Endothelial cell (in vitro differentiated cells): ENCODE data around the gene PTPRD. TPM values are rescaled to one million over a fixed set of nuclear protein-coding genes. Genes with fewer than 3 reads are reported as not detected.

Experiments
- DNase-seq: peaks from one replicate; pipeline ENCODE4 v3.0.0; 2021; ENCODE audit warnings: low spot score
- H3K27ac Mint-ChIP-seq: one replicate; pipeline ENCODE4 v1.8.0; 2021; ENCODE audit warnings: mixed read lengths, inconsistent platforms; ENCODE audit not compliant: unreplicated experiment
- H3K27me3 Mint-ChIP-seq: one replicate; pipeline ENCODE4 v1.8.0; 2021; ENCODE audit warnings: mild to moderate bottlenecking, moderate library complexity, mixed read lengths, inconsistent platforms; ENCODE audit not compliant: unreplicated experiment
- H3K36me3 Mint-ChIP-seq: one replicate; pipeline ENCODE4 v1.8.0; 2021; ENCODE audit warnings: mild to moderate bottlenecking, low read depth, mixed read lengths, inconsistent platforms; ENCODE audit not compliant: unreplicated experiment
- H3K4me1 Mint-ChIP-seq: one replicate; pipeline ENCODE4 v1.8.0; 2021; ENCODE audit warnings: mild to moderate bottlenecking, mixed read lengths, inconsistent platforms; ENCODE audit not compliant: unreplicated experiment
- H3K4me3 Mint-ChIP-seq: one replicate; pipeline ENCODE4 v1.8.0; 2021; ENCODE audit warnings: mild to moderate bottlenecking, mixed read lengths, inconsistent platforms; ENCODE audit not compliant: unreplicated experiment
- H3K9me3 Mint-ChIP-seq: one replicate; pipeline ENCODE4 v1.8.0; 2021; ENCODE audit warnings: mixed read lengths, inconsistent platforms; ENCODE audit not compliant: unreplicated experiment
- CTCF ChIP-seq: fragments of 200-600 bp; sonication (generic); IDR thresholded peaks from one replicate; pipeline ENCODE4 v1.5.0; 2021; ENCODE audit warnings: antibody characterized with exemption; ENCODE audit not compliant: unreplicated experiment
- total RNA-seq: library from RNA; stranded (reverse); fragmentation: NEBNext Ultra II Directional; extraction: Animal tissue kit (Norgen Biotek cat#: 25700); gene quantifications from one replicate; pipeline ENCODE4 v1.2.1, GENCODE V29; 2021; ENCODE audit not compliant: unreplicated experiment

PTPRD gene
- total RNA-seq, 1 donor from 2014 or later, result 47.8 TPM

DNA sequence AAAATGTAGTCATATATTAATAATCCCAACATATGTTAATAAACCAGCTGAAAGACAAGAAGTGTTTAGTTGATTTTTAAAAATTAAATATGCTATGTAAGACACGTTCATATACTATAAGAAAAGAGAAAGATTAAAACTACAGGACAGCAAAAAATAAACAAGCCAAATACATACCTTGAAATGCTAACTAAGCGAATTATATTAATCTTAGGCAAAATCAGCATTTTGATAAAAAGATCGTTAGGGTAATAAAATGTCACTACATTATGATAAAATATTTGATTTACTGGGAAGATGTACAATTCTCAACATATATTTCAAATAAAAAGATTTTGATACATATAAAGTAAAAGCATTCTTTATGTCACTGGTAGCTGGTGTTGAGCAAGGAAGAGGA is 938.3 kb downstream of the PTPRD start:
- no peaks in the 10 kb centered on the region for H3K36me3 Mint-ChIP-seq
- DNase-seq, result no peak
- H3K27ac Mint-ChIP-seq, result no peak overlapping the region
- no peaks in the 10 kb centered on the region for H3K9me3 Mint-ChIP-seq
- H3K27me3 Mint-ChIP-seq, result no peaks in the 10 kb centered on the region
- TF ChIP-seq CTCF, result no peak
- no peaks in the 10 kb centered on the region for H3K4me1 Mint-ChIP-seq
- no peak overlapping the region for H3K4me3 Mint-ChIP-seq

- no peak for DNase-seq
- Mint-ChIP-seq H3K4me3 (no peak overlapping the region), H3K9me3 (no peaks in the 10 kb centered on the region), H3K4me1 (no peaks in the 10 kb centered on the region), H3K36me3 (no peaks in the 10 kb centered on the region), H3K27ac (no peak overlapping the region), H3K27me3 (no peaks in the 10 kb centered on the region)
- no peak for TF ChIP-seq CTCF
Observed at GRCh38 chr9:9670454-9670853, 942.3 kb downstream of the PTPRD start.

DNA sequence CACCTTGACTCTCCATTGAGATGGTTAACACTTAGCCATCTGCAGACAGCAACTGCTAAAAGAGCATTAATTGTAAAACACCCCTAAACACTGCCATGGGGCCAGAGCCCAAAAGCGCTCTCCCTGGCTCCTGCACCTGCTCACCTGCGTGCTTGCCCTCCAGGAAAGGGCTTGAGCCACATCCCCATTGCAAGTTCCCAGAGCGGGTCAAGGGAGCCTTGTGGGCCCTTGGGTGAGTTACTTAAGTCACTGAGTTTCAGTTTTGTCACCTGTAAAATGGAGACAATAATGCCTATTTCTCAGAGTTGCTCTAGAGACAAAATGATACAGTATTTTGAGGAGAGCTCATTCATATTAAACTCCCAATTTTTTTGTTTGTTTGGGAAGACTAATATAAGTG is 967.8 kb downstream of the PTPRD start:
- no peak overlapping the region for H3K4me3 Mint-ChIP-seq
- TF ChIP-seq CTCF, result no peak
- no peak for DNase-seq
- H3K36me3 Mint-ChIP-seq, result no peaks in the 10 kb centered on the region
- no peak overlapping the region for H3K27ac Mint-ChIP-seq
- H3K4me1 Mint-ChIP-seq, result no peaks in the 10 kb centered on the region
- no peaks in the 10 kb centered on the region for H3K9me3 Mint-ChIP-seq
- no peaks in the 10 kb centered on the region for H3K27me3 Mint-ChIP-seq

GRCh38 chr9:9631284-9631683 is 981.5 kb downstream of the PTPRD start:
- no peaks in the 10 kb centered on the region for H3K9me3 Mint-ChIP-seq
- no peaks in the 10 kb centered on the region for H3K36me3 Mint-ChIP-seq
- no peak overlapping the region for H3K4me3 Mint-ChIP-seq
- no peaks in the 10 kb centered on the region for H3K4me1 Mint-ChIP-seq
- H3K27me3 Mint-ChIP-seq, result no peaks in the 10 kb centered on the region
- no peak for DNase-seq
- TF ChIP-seq CTCF, result no peak
- H3K27ac Mint-ChIP-seq, result no peak overlapping the region

DNA sequence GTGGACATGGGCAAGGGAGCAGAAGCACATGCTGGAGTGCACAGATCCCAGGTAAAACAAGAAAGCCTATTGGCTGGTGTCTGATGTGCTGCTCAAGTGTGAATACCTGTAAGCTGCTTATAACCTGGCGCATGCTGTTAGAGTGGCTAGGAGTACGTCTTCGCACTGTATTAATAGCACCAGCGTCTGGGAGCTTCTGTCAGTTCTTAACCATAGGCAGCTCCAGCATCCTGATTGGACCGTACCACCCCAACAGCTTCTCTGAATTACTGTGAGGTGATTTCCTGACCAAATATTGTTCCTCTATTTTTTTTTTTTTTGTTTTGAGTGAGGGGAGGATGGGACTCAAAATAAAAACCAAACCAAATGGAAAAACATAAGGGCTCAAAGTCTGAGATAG is 987.6 kb downstream of the PTPRD start:
- Mint-ChIP-seq H3K4me3 (no peak overlapping the region), H3K36me3 (no peaks in the 10 kb centered on the region), H3K27me3 (no peaks in the 10 kb centered on the region), H3K9me3 (no peaks in the 10 kb centered on the region), H3K27ac (no peak overlapping the region), H3K4me1 (no peaks in the 10 kb centered on the region)
- no peak for DNase-seq
- TF ChIP-seq CTCF, result no peak
